Activated B cell treated with CpG ODN at 0.5 μM for 24 hours (primary cell): ENCODE measurements around the gene ALDH1A2. TPM values are rescaled to one million over a fixed set of nuclear protein-coding genes. Genes with fewer than 3 reads are reported as not detected.

Experiments used
- ATAC-seq: fragments of 200-7000 bp; cut with Tn5 transposase; one replicate; pipeline ENCODE4 v1.10.0; 2021; ENCODE audit warnings: low read depth, mild to moderate bottlenecking, moderate library complexity
- CTCF ChIA-PET: fragments of 350-600 bp; sonication (Branson Sonifier 250); formaldehyde crosslinking; loops from one replicate; lab custom pipeline; 2021; ENCODE audit warnings: antibody characterized with exemption; lab: Charles Lee
- POLR2A ChIA-PET: fragments of 350-600 bp; sonication (Branson Sonifier 250); formaldehyde crosslinking; loops from one replicate; lab custom pipeline; 2021; ENCODE audit warnings: antibody characterized with exemption; lab: Charles Lee
- DNase-seq: peaks from one replicate; pipeline ENCODE4 v3.0.0; 2022
- H3K27ac Mint-ChIP-seq: one replicate; pipeline ENCODE4 v1.8.0; 2020; ENCODE audit warnings: mixed read lengths
- H3K27me3 Mint-ChIP-seq: one replicate; pipeline ENCODE4 v1.8.0; 2021; ENCODE audit warnings: mixed read lengths
- H3K36me3 Mint-ChIP-seq: one replicate; pipeline ENCODE4 v1.8.0; 2021; ENCODE audit warnings: low read depth, mixed read lengths
- H3K4me1 Mint-ChIP-seq: one replicate; pipeline ENCODE4 v1.8.0; 2021; ENCODE audit warnings: mixed read lengths
- H3K4me3 Mint-ChIP-seq: one replicate; pipeline ENCODE4 v1.8.0; 2020; ENCODE audit warnings: mild to moderate bottlenecking, mixed read lengths
- H3K9me3 Mint-ChIP-seq: one replicate; pipeline ENCODE4 v1.8.0; 2020; ENCODE audit warnings: mixed read lengths
- intact Hi-C: fragments of 100-400 bp; cut with micrococcal nuclease; formaldehyde crosslinking; loops from one replicate; pipeline ENCODE4 v1.15.1; 2024
- total RNA-seq: library from RNA; stranded (reverse); gene quantifications from 2 replicates; pipeline ENCODE4 v1.2.3, GENCODE V29; 2022
- TF ChIP-seq, protein P1 (sequence below): fragments of 200-600 bp; IDR thresholded peaks from one replicate; pipeline ENCODE4 v1.8.0; 2022; ENCODE audit warnings: antibody characterized with exemption, mild to moderate bottlenecking

ALDH1A2 gene
- total RNA-seq, 1 donor from 2014 or later: not detected

GRCh38 chr15:58064082-58064979, 1.2 kb downstream of the ALDH1A2 start:
- Mint-ChIP-seq H3K4me1 (peaks cover 6% of the 10 kb centered on the region), H3K36me3 (no peaks in the 10 kb centered on the region), H3K9me3 (no peaks in the 10 kb centered on the region), H3K27ac (no peak overlapping the region), H3K4me3 (no peak overlapping the region), H3K27me3 (peaks cover 55% of the 10 kb centered on the region)
- ATAC-seq (no peak), DNase-seq (no peak)
- intact Hi-C loops: no loop called here
- CTCF ChIA-PET: no interaction called here
- TF ChIP-seq, protein P1, sequence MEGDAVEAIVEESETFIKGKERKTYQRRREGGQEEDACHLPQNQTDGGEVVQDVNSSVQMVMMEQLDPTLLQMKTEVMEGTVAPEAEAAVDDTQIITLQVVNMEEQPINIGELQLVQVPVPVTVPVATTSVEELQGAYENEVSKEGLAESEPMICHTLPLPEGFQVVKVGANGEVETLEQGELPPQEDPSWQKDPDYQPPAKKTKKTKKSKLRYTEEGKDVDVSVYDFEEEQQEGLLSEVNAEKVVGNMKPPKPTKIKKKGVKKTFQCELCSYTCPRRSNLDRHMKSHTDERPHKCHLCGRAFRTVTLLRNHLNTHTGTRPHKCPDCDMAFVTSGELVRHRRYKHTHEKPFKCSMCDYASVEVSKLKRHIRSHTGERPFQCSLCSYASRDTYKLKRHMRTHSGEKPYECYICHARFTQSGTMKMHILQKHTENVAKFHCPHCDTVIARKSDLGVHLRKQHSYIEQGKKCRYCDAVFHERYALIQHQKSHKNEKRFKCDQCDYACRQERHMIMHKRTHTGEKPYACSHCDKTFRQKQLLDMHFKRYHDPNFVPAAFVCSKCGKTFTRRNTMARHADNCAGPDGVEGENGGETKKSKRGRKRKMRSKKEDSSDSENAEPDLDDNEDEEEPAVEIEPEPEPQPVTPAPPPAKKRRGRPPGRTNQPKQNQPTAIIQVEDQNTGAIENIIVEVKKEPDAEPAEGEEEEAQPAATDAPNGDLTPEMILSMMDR: no peak
- POLR2A ChIA-PET: no interaction called here

GRCh38 chr15:58063614-58064013, 1.9 kb downstream of the ALDH1A2 start:
- TF ChIP-seq, protein P1: no peak
- no peak overlapping the region for H3K27ac Mint-ChIP-seq
- ATAC-seq (no peak), DNase-seq (no peak)
- no peak overlapping the region for H3K4me3 Mint-ChIP-seq
- H3K27me3 Mint-ChIP-seq: peaks cover 54% of the 10 kb centered on the region
- peaks cover 6% of the 10 kb centered on the region for H3K4me1 Mint-ChIP-seq
- H3K36me3 Mint-ChIP-seq: no peaks in the 10 kb centered on the region
- CTCF ChIA-PET: no interaction called here
- POLR2A ChIA-PET: no interaction called here
- intact Hi-C loops: no loop called here
- no peaks in the 10 kb centered on the region for H3K9me3 Mint-ChIP-seq

- intact Hi-C loops: no loop called here
- Mint-ChIP-seq H3K36me3 (no peaks in the 10 kb centered on the region), H3K9me3 (no peaks in the 10 kb centered on the region), H3K4me3 (no peak overlapping the region), H3K4me1 (peaks cover 8% of the 10 kb centered on the region), H3K27ac (no peak overlapping the region), H3K27me3 (peaks cover 50% of the 10 kb centered on the region)
- POLR2A ChIA-PET: no interaction called here
- DNase-seq (no peak), ATAC-seq (no peak)
- TF ChIP-seq, protein P1: no peak
- CTCF ChIA-PET: no interaction called here
Observed at GRCh38 chr15:58062983-58063382, 2.5 kb downstream of the ALDH1A2 start.

- H3K27me3 Mint-ChIP-seq: peaks cover 49% of the 10 kb centered on the region
- H3K4me3 Mint-ChIP-seq: no peak overlapping the region
- no peaks in the 10 kb centered on the region for H3K9me3 Mint-ChIP-seq
- ChIA-PET CTCF (no interaction called here), POLR2A (no interaction called here)
- H3K27ac Mint-ChIP-seq: no peak overlapping the region
- H3K36me3 Mint-ChIP-seq: no peaks in the 10 kb centered on the region
- intact Hi-C loops: no loop called here
- TF ChIP-seq, protein P1: no peak
- ATAC-seq (no peak), DNase-seq (no peak)
- peaks cover 10% of the 10 kb centered on the region for H3K4me1 Mint-ChIP-seq
Observed at GRCh38 chr15:58062175-58062574, 3.3 kb downstream of the ALDH1A2 start.

DNA sequence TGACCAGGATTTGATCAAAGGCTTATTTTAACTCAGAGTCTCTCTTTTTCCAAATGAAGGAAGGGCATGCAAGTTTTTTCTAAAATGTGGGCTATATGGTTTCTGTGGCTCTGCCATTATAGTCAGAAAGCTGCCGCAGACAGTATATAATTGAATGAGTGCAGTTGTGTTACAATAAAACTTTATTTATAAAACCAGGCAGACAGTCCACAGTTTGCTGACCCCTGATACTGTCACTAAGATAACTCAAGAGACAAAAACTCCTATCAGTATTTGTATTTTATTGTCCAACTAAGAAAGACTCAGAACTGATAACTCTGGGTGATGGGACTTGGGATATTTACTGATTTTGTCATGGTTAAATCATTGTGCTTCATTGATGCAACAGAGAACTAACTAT, 4.9 kb downstream of the ALDH1A2 start:
- ATAC-seq (no peak), DNase-seq (no peak)
- no peak overlapping the region for H3K4me3 Mint-ChIP-seq
- no peaks in the 10 kb centered on the region for H3K9me3 Mint-ChIP-seq
- ChIA-PET CTCF (no interaction called here), POLR2A (no interaction called here)
- H3K4me1 Mint-ChIP-seq: peaks cover 3% of the 10 kb centered on the region
- TF ChIP-seq, protein P1: no peak
- H3K36me3 Mint-ChIP-seq: no peaks in the 10 kb centered on the region
- peaks cover 43% of the 10 kb centered on the region for H3K27me3 Mint-ChIP-seq
- intact Hi-C loops: no loop called here
- H3K27ac Mint-ChIP-seq: no peak overlapping the region
